Loucy (cell line): Measurements from ENCODE around the gene PIK3R5.

Experiments used
- EZH2phosphoT487 ChIP-seq: fragments of 200-600 bp; IDR thresholded peaks from 2 replicates; pipeline ENCODE4 v1.6.1; 2018; ENCODE audit warnings: antibody characterized with exemption, mild to moderate bottlenecking, moderate library complexity, borderline replicate concordance
- TF ChIP-seq, protein P1 (sequence below): fragments of 200-600 bp; sonication (generic); conservative IDR thresholded peaks from 2 replicates; pipeline ENCODE4 v1.5.1; 2014; ENCODE audit warnings: mild to moderate bottlenecking, antibody characterized with exemption, low read length

DNA sequence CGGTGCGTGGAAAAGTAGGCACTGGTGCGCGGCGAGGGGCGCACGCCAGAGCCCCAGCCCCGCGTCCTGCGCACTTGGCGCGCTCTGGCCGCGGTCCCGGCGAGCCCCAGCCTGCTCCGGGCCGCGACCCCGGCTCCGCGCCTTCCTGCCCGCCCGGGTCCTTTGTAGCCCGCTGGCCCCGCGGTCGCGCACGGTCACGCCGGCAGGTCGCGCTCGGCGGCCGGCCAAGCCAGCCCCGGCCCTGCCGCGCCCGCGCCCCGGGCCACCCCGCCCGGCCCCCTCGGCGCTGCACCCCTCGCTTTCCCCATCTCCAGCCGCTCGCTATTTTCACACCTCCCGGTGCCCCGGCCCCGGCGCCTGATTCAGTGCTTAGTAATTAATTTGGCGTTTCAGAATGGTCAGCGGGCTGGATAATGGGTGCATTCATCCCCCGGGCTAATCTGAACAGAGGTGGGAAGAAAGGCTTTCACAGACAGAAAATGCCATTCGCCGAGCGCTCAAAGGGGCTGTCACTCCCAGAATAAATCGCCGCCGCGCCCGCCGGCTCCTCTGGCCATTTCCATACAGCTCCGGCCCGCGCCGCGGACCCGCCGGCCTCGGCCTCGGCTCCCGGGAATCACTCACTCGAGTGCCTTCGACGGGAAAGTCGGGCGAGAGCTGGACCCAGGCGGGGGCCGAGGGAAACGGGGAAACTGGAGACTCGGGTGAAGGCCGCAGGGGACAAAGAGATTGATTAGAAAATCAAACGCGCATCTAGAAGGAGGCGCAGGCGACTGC, 38.0 kb upstream of the PIK3R5 start:
- TF ChIP-seq, protein P1, sequence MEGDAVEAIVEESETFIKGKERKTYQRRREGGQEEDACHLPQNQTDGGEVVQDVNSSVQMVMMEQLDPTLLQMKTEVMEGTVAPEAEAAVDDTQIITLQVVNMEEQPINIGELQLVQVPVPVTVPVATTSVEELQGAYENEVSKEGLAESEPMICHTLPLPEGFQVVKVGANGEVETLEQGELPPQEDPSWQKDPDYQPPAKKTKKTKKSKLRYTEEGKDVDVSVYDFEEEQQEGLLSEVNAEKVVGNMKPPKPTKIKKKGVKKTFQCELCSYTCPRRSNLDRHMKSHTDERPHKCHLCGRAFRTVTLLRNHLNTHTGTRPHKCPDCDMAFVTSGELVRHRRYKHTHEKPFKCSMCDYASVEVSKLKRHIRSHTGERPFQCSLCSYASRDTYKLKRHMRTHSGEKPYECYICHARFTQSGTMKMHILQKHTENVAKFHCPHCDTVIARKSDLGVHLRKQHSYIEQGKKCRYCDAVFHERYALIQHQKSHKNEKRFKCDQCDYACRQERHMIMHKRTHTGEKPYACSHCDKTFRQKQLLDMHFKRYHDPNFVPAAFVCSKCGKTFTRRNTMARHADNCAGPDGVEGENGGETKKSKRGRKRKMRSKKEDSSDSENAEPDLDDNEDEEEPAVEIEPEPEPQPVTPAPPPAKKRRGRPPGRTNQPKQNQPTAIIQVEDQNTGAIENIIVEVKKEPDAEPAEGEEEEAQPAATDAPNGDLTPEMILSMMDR, result no peak
- TF ChIP-seq EZH2phosphoT487, result no peak
